Measurements from ENCODE around the gene COL9A3.

DNA sequence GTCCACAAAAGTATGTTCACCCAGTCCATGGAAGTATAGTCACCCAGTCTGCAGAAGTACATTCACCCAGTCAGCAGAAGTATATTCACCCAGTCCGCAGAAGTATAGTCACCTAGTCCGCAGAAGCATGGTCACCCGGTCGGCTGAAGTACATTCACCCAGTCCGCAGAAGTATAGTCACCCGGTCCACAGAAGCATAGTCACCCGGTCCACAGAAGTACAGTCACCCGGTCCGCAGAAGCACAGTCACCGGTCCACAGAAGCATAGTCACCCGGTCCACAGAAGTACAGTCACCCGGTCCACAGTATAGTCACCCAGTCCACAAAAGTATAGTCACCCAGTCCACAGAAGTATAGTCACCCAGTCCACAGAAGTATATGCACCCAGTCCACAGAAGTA is 36.0 kb downstream of the COL9A3 start:
- TF ChIP-seq, protein P1, sequence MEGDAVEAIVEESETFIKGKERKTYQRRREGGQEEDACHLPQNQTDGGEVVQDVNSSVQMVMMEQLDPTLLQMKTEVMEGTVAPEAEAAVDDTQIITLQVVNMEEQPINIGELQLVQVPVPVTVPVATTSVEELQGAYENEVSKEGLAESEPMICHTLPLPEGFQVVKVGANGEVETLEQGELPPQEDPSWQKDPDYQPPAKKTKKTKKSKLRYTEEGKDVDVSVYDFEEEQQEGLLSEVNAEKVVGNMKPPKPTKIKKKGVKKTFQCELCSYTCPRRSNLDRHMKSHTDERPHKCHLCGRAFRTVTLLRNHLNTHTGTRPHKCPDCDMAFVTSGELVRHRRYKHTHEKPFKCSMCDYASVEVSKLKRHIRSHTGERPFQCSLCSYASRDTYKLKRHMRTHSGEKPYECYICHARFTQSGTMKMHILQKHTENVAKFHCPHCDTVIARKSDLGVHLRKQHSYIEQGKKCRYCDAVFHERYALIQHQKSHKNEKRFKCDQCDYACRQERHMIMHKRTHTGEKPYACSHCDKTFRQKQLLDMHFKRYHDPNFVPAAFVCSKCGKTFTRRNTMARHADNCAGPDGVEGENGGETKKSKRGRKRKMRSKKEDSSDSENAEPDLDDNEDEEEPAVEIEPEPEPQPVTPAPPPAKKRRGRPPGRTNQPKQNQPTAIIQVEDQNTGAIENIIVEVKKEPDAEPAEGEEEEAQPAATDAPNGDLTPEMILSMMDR (IDR thresholded peaks at IDR 0.05): no peak
- no peak for TF ChIP-seq POLR2A (IDR thresholded peaks at IDR 0.05)
